WTC11 (cell line): ENCODE results near the gene NMRAL1. TPM values are rescaled to one million over a fixed set of nuclear protein-coding genes. Genes with fewer than 3 reads are reported as not detected.

Experiments used
- ATAC-seq: fragments of 200-7000 bp; cut with Tn5 transposase; 2 replicates; pipeline ENCODE4 v1.10.0; 2021; ENCODE audit warnings: mild to moderate bottlenecking, moderate library complexity
- CTCF ChIA-PET: fragments of 300-600 bp; sonication (Branson Sonifier 250); formaldehyde crosslinking; loops from one replicate; lab custom pipeline; 2021; ENCODE audit warnings: antibody characterized with exemption; lab: Charles Lee
- POLR2A ChIA-PET: fragments of 350-600 bp; sonication (Branson Sonifier 250); formaldehyde crosslinking; loops from one replicate; lab custom pipeline; 2021; ENCODE audit warnings: antibody characterized with exemption; lab: Charles Lee
- DNase-seq: peaks from one replicate; pipeline ENCODE4 v3.0.0; 2021; ENCODE audit warnings: low spot score
- H3K27ac Mint-ChIP-seq: 2 replicates; pipeline ENCODE4 v1.8.0; 2021; ENCODE audit warnings: mixed read lengths
- H3K27me3 Mint-ChIP-seq: 2 replicates; pipeline ENCODE4 v1.8.0; 2021; ENCODE audit warnings: low read depth, mild to moderate bottlenecking, moderate library complexity, mixed read lengths
- H3K36me3 Mint-ChIP-seq: 2 replicates; pipeline ENCODE4 v1.8.0; 2021; ENCODE audit warnings: mixed read lengths
- H3K4me1 Mint-ChIP-seq: 2 replicates; pipeline ENCODE4 v1.8.0; 2022; ENCODE audit warnings: mixed read lengths
- H3K4me3 Mint-ChIP-seq: 2 replicates; pipeline ENCODE4 v1.8.0; 2021; ENCODE audit warnings: mild to moderate bottlenecking, moderate library complexity, mixed read lengths
- H3K9me3 Mint-ChIP-seq: 2 replicates; pipeline ENCODE4 v1.8.0; 2021; ENCODE audit warnings: mixed read lengths
- CREB1 ChIP-seq: sonication (generic); formaldehyde crosslinking; IDR thresholded peaks from 2 replicates; pipeline ENCODE4 v1.8.0; 2023; ENCODE audit warnings: mild to moderate bottlenecking, missing genetic modification reagents
- ESRRA ChIP-seq: sonication (generic); formaldehyde crosslinking; IDR thresholded peaks from 2 replicates; pipeline ENCODE4 v1.8.1; 2022; ENCODE audit warnings: mild to moderate bottlenecking, missing genetic modification reagents, borderline replicate concordance
- FOXP1 ChIP-seq: sonication (generic); formaldehyde crosslinking; IDR thresholded peaks from 2 replicates; pipeline ENCODE4 v1.8.0; 2022; ENCODE audit warnings: missing genetic modification reagents, mild to moderate bottlenecking, moderate library complexity, borderline replicate concordance
- HMGA2 ChIP-seq: fragments of 250-450 bp; sonication (Bioruptor Pico); IDR thresholded peaks from 2 replicates; pipeline ENCODE4 v1.4.0; 2021; ENCODE audit warnings: mild to moderate bottlenecking, moderate library complexity
- NFATC4 ChIP-seq: fragments of 250-450 bp; sonication (Bioruptor Pico); IDR thresholded peaks from 2 replicates; pipeline ENCODE4 v1.9.0; 2021; ENCODE audit warnings: mild to moderate bottlenecking
- SMAD3 ChIP-seq: sonication (generic); formaldehyde crosslinking; IDR thresholded peaks from 2 replicates; pipeline ENCODE4 v1.8.0; 2022; ENCODE audit warnings: missing genetic modification reagents, mild to moderate bottlenecking, borderline replicate concordance
- SMAD4 ChIP-seq: sonication (generic); formaldehyde crosslinking; IDR thresholded peaks from 2 replicates; pipeline ENCODE4 v1.8.0; 2022; ENCODE audit warnings: mild to moderate bottlenecking, missing genetic modification reagents
- SOX15 ChIP-seq: fragments of 250-450 bp; sonication (Bioruptor Pico); IDR thresholded peaks from 2 replicates; pipeline ENCODE4 v1.9.0; 2021; ENCODE audit warnings: mild to moderate bottlenecking
- ZNF121 ChIP-seq: sonication (generic); formaldehyde crosslinking; IDR thresholded peaks from 2 replicates; pipeline ENCODE4 v1.8.0; 2023; ENCODE audit warnings: missing genetic modification reagents
- ZNF138 ChIP-seq: sonication (generic); formaldehyde crosslinking; conservative IDR thresholded peaks from 2 replicates; pipeline ENCODE4 v1.8.1; 2022; ENCODE audit warnings: mild to moderate bottlenecking, moderate library complexity, missing genetic modification reagents
- ZNF263 ChIP-seq: sonication (generic); formaldehyde crosslinking; IDR thresholded peaks from 2 replicates; pipeline ENCODE4 v1.8.1; 2022; ENCODE audit warnings: low read depth, mild to moderate bottlenecking, moderate library complexity, missing genetic modification reagents
- ZNF396 ChIP-seq: fragments of 250-450 bp; sonication (Bioruptor Pico); IDR thresholded peaks from 2 replicates; pipeline ENCODE4 v1.8.0; 2021; ENCODE audit warnings: mild to moderate bottlenecking, moderate library complexity, borderline replicate concordance
- total RNA-seq: library from RNA; stranded (reverse); gene quantifications from 3 replicates; pipeline ENCODE4 v1.2.3, GENCODE V29; 2021
- TF ChIP-seq, protein P1 (sequence below): sonication (generic); formaldehyde crosslinking; IDR thresholded peaks from 2 replicates; pipeline ENCODE4 v1.8.1; 2023; ENCODE audit warnings: mild to moderate bottlenecking, missing genetic modification reagents
- TF ChIP-seq, protein P2 (sequence below): fragments of 250-450 bp; sonication (Bioruptor Pico); conservative IDR thresholded peaks from 2 replicates; pipeline ENCODE4 v1.9.0; 2021; ENCODE audit warnings: mild to moderate bottlenecking
- TF ChIP-seq, protein P3 (sequence below): sonication (generic); formaldehyde crosslinking; IDR thresholded peaks from 2 replicates; pipeline ENCODE4 v1.8.0; 2023; ENCODE audit warnings: missing genetic modification reagents
- TF ChIP-seq, protein P4 (sequence below): fragments of 250-450 bp; sonication (Bioruptor Pico); IDR thresholded peaks from 2 replicates; pipeline ENCODE4 v1.8.0; 2021; ENCODE audit warnings: mild to moderate bottlenecking
- TF ChIP-seq, protein P5 (sequence below): fragments of 250-450 bp; sonication (Bioruptor Pico); IDR thresholded peaks from 2 replicates; pipeline ENCODE4 v1.9.0; 2021; ENCODE audit warnings: moderate library complexity, mild to moderate bottlenecking, inconsistent platforms, borderline replicate concordance
- TF ChIP-seq, protein P6 (sequence below): sonication (generic); formaldehyde crosslinking; IDR thresholded peaks from 2 replicates; pipeline ENCODE4 v1.8.1; 2022; ENCODE audit warnings: low read depth, mild to moderate bottlenecking, moderate library complexity, missing genetic modification reagents, borderline replicate concordance
- TF ChIP-seq, protein P7 (sequence below): sonication (generic); formaldehyde crosslinking; IDR thresholded peaks from 2 replicates; pipeline ENCODE4 v1.8.0; 2022; ENCODE audit warnings: mild to moderate bottlenecking, missing genetic modification reagents

NMRAL1 gene
- total RNA-seq, 1 experiment from 2014 or later, result 68.1 TPM

DNA sequence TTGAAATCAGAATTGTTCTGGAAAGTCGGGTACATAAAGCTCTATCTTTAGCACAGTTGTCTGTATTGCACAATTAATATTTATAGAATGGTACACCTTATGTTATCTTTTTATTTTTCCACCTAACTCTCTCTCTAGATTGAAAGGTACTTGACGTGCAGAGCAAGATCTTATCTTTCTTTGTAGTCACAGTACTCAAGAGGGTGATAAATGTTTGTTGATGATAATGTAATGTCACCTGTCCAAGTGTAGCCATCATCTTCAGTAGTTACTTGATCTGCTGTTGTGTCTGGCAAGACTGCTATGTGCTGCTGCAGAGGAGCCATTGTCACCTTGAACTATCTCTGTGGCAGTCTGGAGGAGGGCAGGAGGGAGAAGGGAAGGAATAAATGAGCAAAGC, 7.1 kb upstream of the NMRAL1 start:
- H3K27ac Mint-ChIP-seq, result peak overlapping the region; percentile 91
- no peaks in the 10 kb centered on the region for H3K27me3 Mint-ChIP-seq
- CTCF ChIA-PET, result interaction anchor here (1.0 kb wide), 1 partner anchor 66 kb away, joined by 4 read pairs; no protein-coding TSS in a partner anchor
- H3K9me3 Mint-ChIP-seq, result no peaks in the 10 kb centered on the region
- no peak for ATAC-seq
- H3K4me3 Mint-ChIP-seq, result no peak overlapping the region
- POLR2A ChIA-PET, result no interaction called here
- H3K36me3 Mint-ChIP-seq, result no peaks in the 10 kb centered on the region
- TF ChIP-seq SOX15 (CRISPR knock-in tag), result no peak
- no peak for TF ChIP-seq ESRRA (CRISPR knock-in tag)
- TF ChIP-seq CREB1, result no peak
- TF ChIP-seq, protein P1, sequence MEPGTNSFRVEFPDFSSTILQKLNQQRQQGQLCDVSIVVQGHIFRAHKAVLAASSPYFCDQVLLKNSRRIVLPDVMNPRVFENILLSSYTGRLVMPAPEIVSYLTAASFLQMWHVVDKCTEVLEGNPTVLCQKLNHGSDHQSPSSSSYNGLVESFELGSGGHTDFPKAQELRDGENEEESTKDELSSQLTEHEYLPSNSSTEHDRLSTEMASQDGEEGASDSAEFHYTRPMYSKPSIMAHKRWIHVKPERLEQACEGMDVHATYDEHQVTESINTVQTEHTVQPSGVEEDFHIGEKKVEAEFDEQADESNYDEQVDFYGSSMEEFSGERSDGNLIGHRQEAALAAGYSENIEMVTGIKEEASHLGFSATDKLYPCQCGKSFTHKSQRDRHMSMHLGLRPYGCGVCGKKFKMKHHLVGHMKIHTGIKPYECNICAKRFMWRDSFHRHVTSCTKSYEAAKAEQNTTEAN (CRISPR knock-in tag), result no peak
- TF ChIP-seq, protein P2, sequence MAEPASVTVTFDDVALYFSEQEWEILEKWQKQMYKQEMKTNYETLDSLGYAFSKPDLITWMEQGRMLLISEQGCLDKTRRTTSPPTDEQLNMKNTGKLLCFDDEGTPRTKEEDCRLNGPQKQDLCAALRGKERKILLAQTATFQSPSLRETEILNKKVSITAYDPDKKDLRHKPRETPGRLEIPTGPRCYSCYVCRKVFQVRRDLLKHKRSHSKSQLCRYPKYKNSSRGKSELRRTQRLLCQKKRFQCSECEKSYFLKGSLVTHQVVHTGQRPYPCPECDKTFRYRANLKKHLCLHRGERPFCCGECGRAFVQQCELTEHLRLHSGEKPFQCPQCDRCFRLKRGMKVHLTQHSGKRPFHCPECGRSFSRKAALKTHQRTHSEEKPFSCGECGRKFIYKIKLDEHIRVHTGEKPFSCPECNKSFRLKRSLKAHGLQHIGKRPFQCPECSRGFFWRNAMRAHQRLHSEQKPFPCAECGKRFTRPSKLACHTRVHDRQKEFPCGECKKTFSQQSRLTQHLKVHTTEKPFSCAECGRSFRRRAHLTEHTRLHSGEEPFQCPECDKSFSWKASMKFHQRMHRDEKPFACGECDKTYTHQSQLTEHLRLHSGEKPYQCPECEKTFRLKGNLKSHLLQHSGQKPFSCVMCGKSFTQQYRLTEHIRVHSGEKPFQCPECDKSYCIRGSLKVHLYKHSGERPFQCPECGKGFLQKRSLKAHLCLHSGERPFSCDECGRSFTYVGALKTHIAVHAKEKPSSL, result no peak
- TF ChIP-seq, protein P3, sequence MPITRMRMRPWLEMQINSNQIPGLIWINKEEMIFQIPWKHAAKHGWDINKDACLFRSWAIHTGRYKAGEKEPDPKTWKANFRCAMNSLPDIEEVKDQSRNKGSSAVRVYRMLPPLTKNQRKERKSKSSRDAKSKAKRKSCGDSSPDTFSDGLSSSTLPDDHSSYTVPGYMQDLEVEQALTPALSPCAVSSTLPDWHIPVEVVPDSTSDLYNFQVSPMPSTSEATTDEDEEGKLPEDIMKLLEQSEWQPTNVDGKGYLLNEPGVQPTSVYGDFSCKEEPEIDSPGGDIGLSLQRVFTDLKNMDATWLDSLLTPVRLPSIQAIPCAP (CRISPR knock-in tag), result no peak
- no peak for TF ChIP-seq ZNF263
- no peak for DNase-seq
- H3K4me1 Mint-ChIP-seq, result peaks cover 9% of the 10 kb centered on the region

DNA sequence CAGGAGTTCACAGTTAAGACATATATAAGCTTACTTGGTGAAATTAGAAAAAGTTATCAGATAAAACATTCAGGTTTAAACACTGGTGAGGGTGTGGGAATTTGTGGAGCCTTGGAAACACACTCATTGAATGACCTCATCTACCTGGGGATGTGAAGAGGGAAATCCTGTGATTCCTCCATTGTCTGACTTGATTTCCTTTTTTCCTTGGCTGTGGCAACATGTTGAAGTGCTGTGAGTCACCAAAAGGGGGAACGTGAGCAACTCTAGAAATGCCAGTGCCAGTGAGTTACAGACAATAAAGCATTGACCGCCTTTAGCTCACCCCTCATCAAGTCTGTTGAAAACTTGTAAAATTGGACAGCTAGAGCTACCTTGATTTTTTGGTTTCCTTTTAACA, 3.5 kb upstream of the NMRAL1 start:
- no peak for DNase-seq
- Mint-ChIP-seq H3K9me3 (peaks cover 7% of the 10 kb centered on the region), H3K27ac (no peak overlapping the region), H3K36me3 (peaks cover 7% of the 10 kb centered on the region), H3K4me1 (peaks cover 18% of the 10 kb centered on the region), H3K27me3 (peaks cover 16% of the 10 kb centered on the region), H3K4me3 (peak overlapping the region; percentile 18)
- no peak for ATAC-seq
- ChIA-PET POLR2A (interaction anchor here (0.7 kb wide), 2 partner anchors 61 to 107 kb away, joined by 3 to 5 read pairs; partner anchors contain the start of gene CDIP1), CTCF (interaction anchor here (0.7 to 2.7 kb wide), 12 partner anchors 9 to 173 kb away, joined by 3 to 11 read pairs (median 4); no protein-coding TSS in a partner anchor)
- TF ChIP-seq, protein P4, sequence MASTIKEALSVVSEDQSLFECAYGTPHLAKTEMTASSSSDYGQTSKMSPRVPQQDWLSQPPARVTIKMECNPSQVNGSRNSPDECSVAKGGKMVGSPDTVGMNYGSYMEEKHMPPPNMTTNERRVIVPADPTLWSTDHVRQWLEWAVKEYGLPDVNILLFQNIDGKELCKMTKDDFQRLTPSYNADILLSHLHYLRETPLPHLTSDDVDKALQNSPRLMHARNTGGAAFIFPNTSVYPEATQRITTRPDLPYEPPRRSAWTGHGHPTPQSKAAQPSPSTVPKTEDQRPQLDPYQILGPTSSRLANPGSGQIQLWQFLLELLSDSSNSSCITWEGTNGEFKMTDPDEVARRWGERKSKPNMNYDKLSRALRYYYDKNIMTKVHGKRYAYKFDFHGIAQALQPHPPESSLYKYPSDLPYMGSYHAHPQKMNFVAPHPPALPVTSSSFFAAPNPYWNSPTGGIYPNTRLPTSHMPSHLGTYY (CRISPR knock-in tag), result no peak
- TF ChIP-seq SMAD4 (CRISPR knock-in tag) (no peak), NFATC4 (CRISPR knock-in tag) (no peak), ZNF138 (CRISPR knock-in tag) (no peak), ZNF396 (no peak), ZNF121 (CRISPR knock-in tag) (no peak), HMGA2 (CRISPR knock-in tag) (no peak), FOXP1 (no peak), SMAD3 (CRISPR knock-in tag) (no peak)
- TF ChIP-seq, protein P5, sequence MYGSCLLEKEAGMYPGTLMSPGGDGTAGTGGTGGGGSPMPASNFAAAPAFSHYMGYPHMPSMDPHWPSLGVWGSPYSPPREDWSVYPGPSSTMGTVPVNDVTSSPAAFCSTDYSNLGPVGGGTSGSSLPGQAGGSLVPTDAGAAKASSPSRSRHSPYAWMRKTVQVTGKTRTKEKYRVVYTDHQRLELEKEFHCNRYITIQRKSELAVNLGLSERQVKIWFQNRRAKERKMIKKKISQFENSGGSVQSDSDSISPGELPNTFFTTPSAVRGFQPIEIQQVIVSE (CRISPR knock-in tag), result no peak
- TF ChIP-seq, protein P3 (CRISPR knock-in tag), result no peak
- TF ChIP-seq, protein P6, sequence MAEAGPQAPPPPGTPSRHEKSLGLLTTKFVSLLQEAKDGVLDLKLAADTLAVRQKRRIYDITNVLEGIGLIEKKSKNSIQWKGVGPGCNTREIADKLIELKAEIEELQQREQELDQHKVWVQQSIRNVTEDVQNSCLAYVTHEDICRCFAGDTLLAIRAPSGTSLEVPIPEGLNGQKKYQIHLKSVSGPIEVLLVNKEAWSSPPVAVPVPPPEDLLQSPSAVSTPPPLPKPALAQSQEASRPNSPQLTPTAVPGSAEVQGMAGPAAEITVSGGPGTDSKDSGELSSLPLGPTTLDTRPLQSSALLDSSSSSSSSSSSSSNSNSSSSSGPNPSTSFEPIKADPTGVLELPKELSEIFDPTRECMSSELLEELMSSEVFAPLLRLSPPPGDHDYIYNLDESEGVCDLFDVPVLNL, result no peak
- TF ChIP-seq, protein P2, result no peak
- TF ChIP-seq, protein P7, sequence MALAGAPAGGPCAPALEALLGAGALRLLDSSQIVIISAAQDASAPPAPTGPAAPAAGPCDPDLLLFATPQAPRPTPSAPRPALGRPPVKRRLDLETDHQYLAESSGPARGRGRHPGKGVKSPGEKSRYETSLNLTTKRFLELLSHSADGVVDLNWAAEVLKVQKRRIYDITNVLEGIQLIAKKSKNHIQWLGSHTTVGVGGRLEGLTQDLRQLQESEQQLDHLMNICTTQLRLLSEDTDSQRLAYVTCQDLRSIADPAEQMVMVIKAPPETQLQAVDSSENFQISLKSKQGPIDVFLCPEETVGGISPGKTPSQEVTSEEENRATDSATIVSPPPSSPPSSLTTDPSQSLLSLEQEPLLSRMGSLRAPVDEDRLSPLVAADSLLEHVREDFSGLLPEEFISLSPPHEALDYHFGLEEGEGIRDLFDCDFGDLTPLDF (CRISPR knock-in tag), result no peak
